ENCODE data around the gene NDUFAF8. TPM values are rescaled to one million over a fixed set of nuclear protein-coding genes. Genes with fewer than 3 reads are reported as not detected.
"Not testable (repeated sequence)": the region's sequence is repeated elsewhere in the genome, so short reads cannot be mapped to it uniquely, and the experiment has no call there.

NDUFAF8 gene
- total and polyA plus RNA-seq, 9 donors: 36.3 to 69.7 (median 53.4) TPM

DNA sequence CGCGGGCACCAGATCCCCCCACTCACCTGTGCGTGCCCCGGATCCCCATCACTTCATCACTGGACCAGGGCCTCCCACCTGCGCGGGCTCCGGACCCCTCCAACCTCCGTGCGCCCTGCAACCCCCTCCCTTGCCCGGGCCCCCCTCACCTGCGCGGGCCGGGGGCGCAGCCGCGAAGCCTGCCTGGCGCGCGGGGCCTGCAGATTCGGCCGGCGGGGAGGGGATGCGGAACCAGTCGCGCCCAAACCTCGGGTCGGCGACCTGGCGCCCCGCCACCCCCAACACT, 16.6 kb upstream of the NDUFAF8 start:
- Histone ChIP-seq H3K27me3 (ENCODE audit: control insufficient read depth, insufficient read depth, low read length) (peaks cover 2% of the 10 kb centered on the region), H3K36me3 (ENCODE audit: control insufficient read depth, insufficient read depth, low read length) (peaks cover 9% of the 10 kb centered on the region), H3K27ac (ENCODE audit: low read length) (no peak overlapping the region), H3K4me1 (ENCODE audit: control insufficient read depth, insufficient read depth, low read length) (peaks cover 24% of the 10 kb centered on the region), H3K9me3 (replicated peaks; ENCODE audit: control insufficient read depth, low read depth, low read length) (peaks cover 5% of the 10 kb centered on the region), H3K4me3 (ENCODE audit: low read length) (peak overlapping the region; percentile 64)
- 0% methylated on average over 30 of the region's 30 CpGs for WGBS (ENCODE audit: insufficient coverage)
- DNase-seq: no peak

DNA sequence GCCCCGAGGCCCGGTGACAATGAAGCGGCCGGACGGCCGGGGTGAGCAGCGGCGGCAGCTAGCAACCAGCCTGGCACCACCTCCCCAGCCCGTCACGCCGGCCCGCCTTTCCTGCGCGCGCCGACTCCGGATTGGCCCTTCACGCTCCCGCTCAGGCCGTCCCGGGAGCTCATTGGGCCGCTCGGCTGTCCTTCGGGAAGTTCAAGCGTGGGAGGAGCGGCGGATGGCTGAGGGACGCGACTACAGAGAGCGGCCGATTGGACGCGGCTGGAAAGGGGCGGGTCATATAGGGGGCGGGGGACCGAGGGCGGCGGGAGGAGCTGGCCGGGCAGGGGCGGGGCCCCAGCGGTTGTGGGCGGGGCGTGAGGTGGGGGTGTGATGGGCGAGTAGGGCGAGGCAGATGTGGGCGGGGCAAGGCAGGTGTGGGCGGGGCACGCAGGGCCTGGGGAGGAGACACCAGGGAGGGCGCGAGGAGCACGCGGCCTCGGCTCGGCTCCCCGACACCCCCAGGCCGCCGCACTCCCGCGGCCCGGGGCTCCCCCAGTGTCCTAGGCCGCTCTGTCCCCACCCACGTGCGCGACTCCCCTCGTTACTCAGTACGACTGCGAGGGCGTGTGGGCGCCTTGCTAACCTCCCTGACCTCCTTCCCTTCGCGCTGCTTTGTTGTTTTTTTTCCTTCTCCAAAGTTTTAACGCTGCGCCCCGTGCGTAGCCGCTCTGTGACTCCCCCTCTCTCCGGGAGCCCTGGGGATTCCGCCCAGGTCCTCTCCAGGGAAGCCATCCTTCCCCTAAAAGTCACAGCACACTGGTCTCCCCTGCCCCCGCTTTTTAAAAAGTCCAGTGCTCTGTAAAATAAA, 16.0 kb upstream of the NDUFAF8 start, which contains the start of gene CEP131:
Gene CEP131 (minus strand): TSS at position 60 of the 856 bp plus-strand sequence. CDS start 2,909 bp downstream, outside the sequence.
- peak; percentile 99 for DNase-seq
- under 1% methylated on average over 65 of the region's 79 CpGs for WGBS (ENCODE audit: insufficient coverage)
- H3K27ac ChIP-seq (ENCODE audit: low read length): peak within 1 kb of the TSS; percentile 29

DNA sequence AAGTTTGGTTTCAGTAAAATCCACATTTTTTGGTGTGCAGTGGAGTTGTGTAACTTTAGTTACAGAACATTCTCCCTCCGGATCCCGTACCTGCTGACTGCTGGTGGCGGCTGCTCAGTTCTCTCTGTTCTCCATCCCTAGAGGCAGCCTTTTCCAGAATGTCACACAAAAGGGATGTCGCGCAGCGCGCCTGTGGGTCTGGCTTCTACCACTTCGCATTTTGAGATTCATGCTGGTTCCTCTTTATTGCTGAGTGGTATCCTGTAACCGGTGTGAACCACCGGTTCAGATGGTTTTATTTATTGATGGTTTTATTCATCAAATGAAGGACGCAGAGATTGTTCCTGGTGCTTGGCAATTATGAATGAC, 15.4 kb upstream of the NDUFAF8 start:
- Histone ChIP-seq H3K4me1 (ENCODE audit: control insufficient read depth, insufficient read depth, low read length) (peaks cover 25% of the 10 kb centered on the region), H3K27me3 (ENCODE audit: control insufficient read depth, insufficient read depth, low read length) (peaks cover 2% of the 10 kb centered on the region), H3K9me3 (replicated peaks; ENCODE audit: control insufficient read depth, low read depth, low read length) (peaks cover 5% of the 10 kb centered on the region), H3K4me3 (ENCODE audit: low read length) (no peak overlapping the region), H3K27ac (ENCODE audit: low read length) (no peak overlapping the region), H3K36me3 (ENCODE audit: control insufficient read depth, insufficient read depth, low read length) (peaks cover 5% of the 10 kb centered on the region)
- WGBS (ENCODE audit: insufficient coverage): 18% methylated on average over 9 of the region's 11 CpGs
- no peak for DNase-seq

More for the DNA sequence above, 16.0 kb upstream of the NDUFAF8 start, which contains the start of gene CEP131:
- Histone ChIP-seq H3K36me3 (ENCODE audit: control insufficient read depth, insufficient read depth, low read length) (peaks cover 9% of the 10 kb centered on the region), H3K9me3 (replicated peaks; ENCODE audit: control insufficient read depth, low read depth, low read length) (peaks cover 5% of the 10 kb centered on the region), H3K4me3 (ENCODE audit: low read length) (peak within 1 kb of the TSS; percentile 64), H3K27me3 (ENCODE audit: control insufficient read depth, insufficient read depth, low read length) (peaks cover 2% of the 10 kb centered on the region), H3K4me1 (ENCODE audit: control insufficient read depth, insufficient read depth, low read length) (peaks cover 19% of the 10 kb centered on the region)

DNA sequence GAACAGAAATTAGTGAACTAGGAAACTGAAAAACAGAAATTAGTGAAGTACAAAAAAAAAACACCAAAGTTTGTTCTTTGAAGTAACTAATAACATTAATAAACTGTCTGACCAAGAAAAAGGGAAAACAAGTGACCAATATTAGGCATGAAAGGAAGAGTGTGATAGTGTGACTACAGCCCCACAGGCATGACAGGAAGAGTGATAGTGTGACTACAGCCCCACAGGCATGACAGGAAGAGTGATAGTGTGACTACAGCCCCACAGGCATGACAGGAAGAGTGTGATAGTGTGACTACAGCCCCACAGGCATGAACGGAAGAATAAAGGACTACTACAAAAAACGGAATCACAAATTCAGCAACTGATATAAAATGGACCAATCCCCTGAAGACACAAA, 11.5 kb upstream of the NDUFAF8 start:
- Histone ChIP-seq H3K36me3 (ENCODE audit: control insufficient read depth, insufficient read depth, low read length) (peaks cover 34% of the 10 kb centered on the region), H3K4me1 (ENCODE audit: control insufficient read depth, insufficient read depth, low read length) (peaks cover 22% of the 10 kb centered on the region)
- H3K4me3 ChIP-seq (ENCODE audit: low read length); DNase-seq; H3K27me3 ChIP-seq (ENCODE audit: control insufficient read depth, insufficient read depth, low read length); H3K27ac ChIP-seq (ENCODE audit: low read length); H3K9me3 ChIP-seq (replicated peaks; ENCODE audit: control insufficient read depth, low read depth, low read length): not testable (repeated sequence)
- no CpG with 5 or more reads among the region's 2 CpGs for WGBS (ENCODE audit: insufficient coverage)

DNA sequence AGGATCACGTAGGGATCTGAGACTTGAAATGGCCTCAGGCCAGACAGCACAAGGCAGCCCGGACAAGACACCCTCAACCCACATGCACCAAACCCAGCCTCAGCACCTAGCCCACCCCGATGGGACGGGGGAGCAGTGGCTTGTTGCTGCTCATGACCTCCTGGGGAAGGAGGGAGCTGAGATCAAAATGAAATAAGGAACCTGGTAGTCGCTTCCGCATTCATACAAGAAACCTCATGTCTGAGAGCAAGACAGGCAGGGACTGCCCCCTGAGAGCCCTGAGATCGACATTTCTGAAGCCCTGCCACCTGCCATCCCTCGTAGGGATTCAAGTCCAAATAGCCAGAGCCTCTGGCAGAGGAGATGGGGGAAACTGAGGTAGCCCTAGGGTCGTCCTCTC, 10.7 kb upstream of the NDUFAF8 start:
- no peak for DNase-seq
- 76% methylated on average over 5 of the region's 9 CpGs for WGBS (ENCODE audit: insufficient coverage)
- peaks cover 41% of the 10 kb centered on the region for H3K36me3 ChIP-seq (ENCODE audit: control insufficient read depth, insufficient read depth, low read length)
- H3K27ac ChIP-seq (ENCODE audit: low read length): no peak overlapping the region
- H3K27me3 ChIP-seq (ENCODE audit: control insufficient read depth, insufficient read depth, low read length): peaks cover under 1% of the 10 kb centered on the region
- H3K4me3 ChIP-seq (ENCODE audit: low read length): no peak overlapping the region
- peaks cover 5% of the 10 kb centered on the region for H3K9me3 ChIP-seq (replicated peaks; ENCODE audit: control insufficient read depth, low read depth, low read length)
- H3K4me1 ChIP-seq (ENCODE audit: control insufficient read depth, insufficient read depth, low read length): peaks cover 19% of the 10 kb centered on the region

DNA sequence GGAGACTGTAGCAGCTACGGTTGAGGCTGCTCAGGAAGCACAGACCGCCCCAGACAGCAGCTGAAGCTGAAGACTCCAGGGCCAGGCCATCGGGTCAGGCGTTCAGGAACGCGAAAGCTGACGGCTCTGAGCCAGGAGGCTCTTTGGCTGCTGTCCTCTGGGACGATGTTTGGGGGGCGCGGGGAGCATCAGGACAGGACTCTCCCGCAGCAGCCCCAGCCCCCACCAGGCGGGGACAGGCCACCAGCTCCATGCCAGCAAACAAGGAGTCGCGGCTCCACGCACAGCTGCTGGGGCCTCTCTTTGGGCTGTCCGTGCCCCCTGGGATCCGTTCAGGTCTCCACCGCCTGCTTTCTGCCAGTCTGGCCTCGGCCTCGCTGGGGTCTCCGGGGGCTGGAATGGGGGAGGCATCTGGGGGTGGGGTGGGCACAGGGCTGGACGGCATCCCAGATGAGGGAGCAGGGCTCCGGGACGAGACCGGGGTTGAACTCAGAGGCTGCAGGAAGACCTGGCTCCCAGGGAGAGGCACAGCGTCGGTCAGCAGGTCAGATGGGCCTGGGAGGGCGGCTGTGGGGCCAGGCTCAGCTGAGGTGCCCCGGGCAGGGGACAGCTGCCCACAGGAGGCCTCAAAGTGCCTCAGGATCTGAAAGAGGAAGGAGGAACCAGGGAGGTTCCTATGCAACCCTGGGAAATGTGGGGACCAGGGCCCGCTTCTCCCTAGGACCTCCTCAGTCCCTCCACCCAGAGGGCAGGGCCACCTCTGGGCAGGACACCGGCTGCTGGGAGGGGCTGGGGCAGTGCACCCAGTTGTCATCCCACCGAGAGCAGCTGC, 10.1 kb upstream of the NDUFAF8 start:
- Histone ChIP-seq H3K4me1 (ENCODE audit: control insufficient read depth, insufficient read depth, low read length) (peaks cover 18% of the 10 kb centered on the region), H3K36me3 (ENCODE audit: control insufficient read depth, insufficient read depth, low read length) (peaks cover 47% of the 10 kb centered on the region), H3K27me3 (ENCODE audit: control insufficient read depth, insufficient read depth, low read length) (no peaks in the 10 kb centered on the region), H3K27ac (ENCODE audit: low read length) (no peak overlapping the region), H3K9me3 (replicated peaks; ENCODE audit: control insufficient read depth, low read depth, low read length) (peaks cover 5% of the 10 kb centered on the region), H3K4me3 (ENCODE audit: low read length) (no peak overlapping the region)
- 60% methylated on average over 28 of the region's 32 CpGs for WGBS (ENCODE audit: insufficient coverage)
- DNase-seq: no peak

DNA sequence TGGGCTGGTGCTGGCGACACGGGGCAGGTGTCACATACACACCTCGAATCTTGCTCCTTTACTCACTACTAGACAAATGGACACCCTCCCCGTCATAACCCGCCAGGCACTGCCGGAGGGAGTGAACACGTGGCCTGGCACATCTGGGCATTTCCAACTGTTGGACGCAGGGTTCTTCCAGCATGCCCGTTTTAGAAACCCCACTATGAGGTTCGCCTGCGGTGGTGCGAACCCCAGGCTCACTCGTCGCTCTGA, 9.5 kb upstream of the NDUFAF8 start:
- DNase-seq: no peak
- H3K36me3 ChIP-seq (ENCODE audit: control insufficient read depth, insufficient read depth, low read length): peaks cover 47% of the 10 kb centered on the region
- H3K4me3 ChIP-seq (ENCODE audit: low read length): no peak overlapping the region
- no peak overlapping the region for H3K27ac ChIP-seq (ENCODE audit: low read length)
- 86% methylated on average over 14 of the region's 14 CpGs for WGBS (ENCODE audit: insufficient coverage)
- H3K4me1 ChIP-seq (ENCODE audit: control insufficient read depth, insufficient read depth, low read length): peaks cover 18% of the 10 kb centered on the region
- peaks cover 5% of the 10 kb centered on the region for H3K9me3 ChIP-seq (replicated peaks; ENCODE audit: control insufficient read depth, low read depth, low read length)
- no peaks in the 10 kb centered on the region for H3K27me3 ChIP-seq (ENCODE audit: control insufficient read depth, insufficient read depth, low read length)

DNA sequence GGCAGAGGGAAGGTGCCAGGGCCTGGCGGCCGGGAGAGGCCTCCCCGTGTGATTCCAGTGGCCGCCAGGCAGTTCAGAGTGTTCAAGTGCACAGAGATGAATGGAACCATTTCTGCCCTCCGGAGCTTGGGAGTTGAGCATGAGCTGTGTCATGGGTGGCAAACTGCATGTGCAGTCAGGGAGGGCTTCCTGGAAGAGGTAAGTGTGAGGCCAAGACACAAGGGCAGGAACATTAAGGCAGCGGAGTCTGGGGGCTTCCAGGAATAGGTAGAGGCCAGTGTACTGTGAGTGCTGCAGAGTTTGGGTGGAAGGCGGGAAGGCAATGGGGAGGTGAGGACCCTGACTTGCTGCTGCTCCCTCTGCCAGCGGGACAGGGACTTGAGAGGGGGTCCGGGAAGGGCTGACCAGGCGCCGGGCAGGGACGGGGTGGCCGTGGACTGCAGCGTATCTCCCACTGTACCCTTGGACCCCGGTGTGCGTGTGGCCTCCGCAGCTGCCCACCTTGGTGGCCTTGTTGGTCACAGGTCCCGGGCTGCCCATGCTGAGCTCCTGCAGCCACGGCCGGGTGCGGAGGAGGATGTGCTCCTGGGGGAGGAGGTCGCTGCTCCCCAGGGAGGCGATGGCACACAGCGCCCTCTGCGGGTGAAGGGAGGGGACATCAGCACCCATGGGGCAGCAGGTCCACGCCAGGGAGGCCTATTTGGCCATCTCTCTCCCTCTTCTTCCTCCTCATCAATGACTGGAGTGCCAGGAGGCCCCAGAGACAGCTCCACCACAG, 8.9 kb upstream of the NDUFAF8 start:
- Histone ChIP-seq H3K4me3 (ENCODE audit: low read length) (no peak overlapping the region), H3K27me3 (ENCODE audit: control insufficient read depth, insufficient read depth, low read length) (no peaks in the 10 kb centered on the region), H3K4me1 (ENCODE audit: control insufficient read depth, insufficient read depth, low read length) (peaks cover 18% of the 10 kb centered on the region), H3K36me3 (ENCODE audit: control insufficient read depth, insufficient read depth, low read length) (peaks cover 47% of the 10 kb centered on the region), H3K9me3 (replicated peaks; ENCODE audit: control insufficient read depth, low read depth, low read length) (peaks cover 5% of the 10 kb centered on the region), H3K27ac (ENCODE audit: low read length) (no peak overlapping the region)
- DNase-seq: no peak
- 94% methylated on average over 24 of the region's 26 CpGs for WGBS (ENCODE audit: insufficient coverage)

DNA sequence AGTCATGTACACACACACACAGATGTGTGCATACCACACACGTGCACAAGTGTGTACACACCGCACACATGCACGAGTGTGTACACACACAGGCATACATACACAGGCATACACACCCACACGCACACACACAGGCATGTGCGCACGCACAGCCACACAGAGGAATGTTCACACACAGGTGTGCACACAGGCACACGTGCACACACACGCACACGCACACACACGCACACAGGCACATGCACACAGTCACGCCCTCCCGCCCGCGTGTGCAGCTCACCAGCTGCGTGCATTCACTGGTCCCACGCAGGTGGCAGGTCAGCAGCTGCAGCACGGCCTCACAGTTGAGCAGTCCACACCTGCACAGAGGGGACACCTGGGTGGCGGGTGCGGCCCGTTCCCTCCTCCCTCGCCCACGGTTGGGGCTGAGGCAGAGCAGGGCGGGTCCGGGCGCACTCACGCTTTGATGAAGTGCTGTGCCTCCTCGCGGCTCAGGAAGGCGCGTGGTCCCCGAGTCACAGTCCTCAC, 7.9 kb upstream of the NDUFAF8 start:
- 95% methylated on average over 27 of the region's 31 CpGs for WGBS (ENCODE audit: insufficient coverage)
- Histone ChIP-seq H3K27me3 (ENCODE audit: control insufficient read depth, insufficient read depth, low read length) (no peaks in the 10 kb centered on the region), H3K4me3 (ENCODE audit: low read length) (no peak overlapping the region), H3K9me3 (replicated peaks; ENCODE audit: control insufficient read depth, low read depth, low read length) (peaks cover 5% of the 10 kb centered on the region), H3K36me3 (ENCODE audit: control insufficient read depth, insufficient read depth, low read length) (peaks cover 49% of the 10 kb centered on the region), H3K4me1 (ENCODE audit: control insufficient read depth, insufficient read depth, low read length) (peaks cover 18% of the 10 kb centered on the region), H3K27ac (ENCODE audit: low read length) (no peak overlapping the region)
- no peak for DNase-seq
